WERI-Rb-1 (cell line): Measurements from ENCODE around the gene ARFIP2.

Experiments used
- DNase-seq: peaks from one replicate; pipeline ENCODE4 v3.0.0-alpha.2; 2020
- H3K27ac ChIP-seq: fragments of 250-450 bp; sonication (Bioruptor Pico); 2 replicates; pipeline ENCODE4 v1.5.1; 2020; ENCODE audit warnings: mild to moderate bottlenecking, moderate library complexity
- H3K27me3 ChIP-seq: fragments of 250-450 bp; sonication (Bioruptor Pico); 2 replicates; pipeline ENCODE4 v1.5.1; 2021; ENCODE audit warnings: mild to moderate bottlenecking, low read depth, moderate library complexity; ENCODE audit not compliant: insufficient read depth, severe bottlenecking
- H3K36me3 ChIP-seq: fragments of 250-450 bp; sonication (Bioruptor Pico); 2 replicates; pipeline ENCODE4 v1.5.1; 2020; ENCODE audit warnings: mild to moderate bottlenecking, moderate library complexity
- H3K4me3 ChIP-seq: 2 replicates; pipeline ENCODE4 v1.5.1; 2011; ENCODE audit warnings: low read depth, mild to moderate bottlenecking, control low read depth, low read length
- H3K9me3 ChIP-seq: fragments of 250-450 bp; sonication (Bioruptor Pico); 2 replicates; pipeline ENCODE4 v1.5.1; 2021; ENCODE audit warnings: mild to moderate bottlenecking, moderate library complexity; ENCODE audit not compliant: severe bottlenecking
- CTCF ChIP-seq: IDR thresholded peaks from 2 replicates; pipeline ENCODE4 v1.5.1; 2011; ENCODE audit warnings: low read depth, mild to moderate bottlenecking, control low read depth, inconsistent platforms, low read length

Gene ARFIP2

GRCh38 chr11:6472934-6473333, 8.2 kb downstream of the ARFIP2 start:
- H3K4me3 ChIP-seq, result peak overlapping the region; percentile 83
- no peaks in the 10 kb centered on the region for H3K27me3 ChIP-seq
- DNase-seq, result peak; percentile 49
- TF ChIP-seq CTCF, result no peak
- H3K27ac ChIP-seq, result peak overlapping the region; percentile 28
- peaks cover 8% of the 10 kb centered on the region for H3K36me3 ChIP-seq
- H3K9me3 ChIP-seq, result no peaks in the 10 kb centered on the region

- no peak for DNase-seq
- Histone ChIP-seq H3K4me3 (no peak overlapping the region), H3K9me3 (no peaks in the 10 kb centered on the region), H3K27ac (no peak overlapping the region), H3K36me3 (peaks cover 6% of the 10 kb centered on the region), H3K27me3 (no peaks in the 10 kb centered on the region)
- no peak for TF ChIP-seq CTCF
Measured at GRCh38 chr11:6469599-6469998, 11.5 kb downstream of the ARFIP2 start.

GRCh38 chr11:6468712-6469495, 12.2 kb downstream of the ARFIP2 start:
- no peak for TF ChIP-seq CTCF
- no peaks in the 10 kb centered on the region for H3K9me3 ChIP-seq
- H3K27me3 ChIP-seq, result no peaks in the 10 kb centered on the region
- no peak overlapping the region for H3K27ac ChIP-seq
- DNase-seq, result peak; percentile 65
- no peak overlapping the region for H3K4me3 ChIP-seq
- peaks cover 13% of the 10 kb centered on the region for H3K36me3 ChIP-seq

GRCh38 chr11:6459099-6459450, 22.1 kb downstream of the ARFIP2 start:
- TF ChIP-seq CTCF, result no peak
- H3K36me3 ChIP-seq, result peaks cover 54% of the 10 kb centered on the region
- H3K27ac ChIP-seq, result no peak overlapping the region
- H3K27me3 ChIP-seq, result no peaks in the 10 kb centered on the region
- DNase-seq, result no peak
- H3K9me3 ChIP-seq, result no peaks in the 10 kb centered on the region
- H3K4me3 ChIP-seq, result no peak overlapping the region

- Histone ChIP-seq H3K9me3 (no peaks in the 10 kb centered on the region), H3K27me3 (no peaks in the 10 kb centered on the region), H3K27ac (no peak overlapping the region), H3K4me3 (no peak overlapping the region), H3K36me3 (peaks cover 53% of the 10 kb centered on the region)
- TF ChIP-seq CTCF, result no peak
- DNase-seq, result no peak
Measured at GRCh38 chr11:6458352-6459098, 22.6 kb downstream of the ARFIP2 start.
